NT2/D1 (cell line): Measurements from ENCODE around the gene ZNF771.

Experiments used
- YY1 ChIP-seq: IDR thresholded peaks from 2 replicates; pipeline ENCODE4 v1.6.1; 2011; ENCODE audit not compliant: insufficient read length, insufficient read depth
- ZNF274 ChIP-seq: IDR thresholded peaks from 2 replicates; pipeline ENCODE4 v1.6.1; 2011; ENCODE audit warnings: mild to moderate bottlenecking, low read depth, low read length

- TF ChIP-seq ZNF274: no peak
- no peak for TF ChIP-seq YY1
Observed at GRCh38 chr16:30409125-30410060, 2.0 kb downstream of the ZNF771 start.
